NCI-H82 treated with DMSO at 0.1 percent for 48 hours (cell line): Measurements from ENCODE around the gene USP54.
A peak's percentile ranks its signal among the peaks of the same experiment; 100 is the strongest.
"Not testable (repeated sequence)": the region's sequence is repeated elsewhere in the genome, so short reads cannot be mapped to it uniquely, and the experiment has no call there.

Experiments used
- DNase-seq: peaks from one replicate; lab custom pipeline; 2025; ENCODE audit not compliant: unreplicated experiment; lab: John Stamatoyannopoulos, UW

USP54 gene, protein sequence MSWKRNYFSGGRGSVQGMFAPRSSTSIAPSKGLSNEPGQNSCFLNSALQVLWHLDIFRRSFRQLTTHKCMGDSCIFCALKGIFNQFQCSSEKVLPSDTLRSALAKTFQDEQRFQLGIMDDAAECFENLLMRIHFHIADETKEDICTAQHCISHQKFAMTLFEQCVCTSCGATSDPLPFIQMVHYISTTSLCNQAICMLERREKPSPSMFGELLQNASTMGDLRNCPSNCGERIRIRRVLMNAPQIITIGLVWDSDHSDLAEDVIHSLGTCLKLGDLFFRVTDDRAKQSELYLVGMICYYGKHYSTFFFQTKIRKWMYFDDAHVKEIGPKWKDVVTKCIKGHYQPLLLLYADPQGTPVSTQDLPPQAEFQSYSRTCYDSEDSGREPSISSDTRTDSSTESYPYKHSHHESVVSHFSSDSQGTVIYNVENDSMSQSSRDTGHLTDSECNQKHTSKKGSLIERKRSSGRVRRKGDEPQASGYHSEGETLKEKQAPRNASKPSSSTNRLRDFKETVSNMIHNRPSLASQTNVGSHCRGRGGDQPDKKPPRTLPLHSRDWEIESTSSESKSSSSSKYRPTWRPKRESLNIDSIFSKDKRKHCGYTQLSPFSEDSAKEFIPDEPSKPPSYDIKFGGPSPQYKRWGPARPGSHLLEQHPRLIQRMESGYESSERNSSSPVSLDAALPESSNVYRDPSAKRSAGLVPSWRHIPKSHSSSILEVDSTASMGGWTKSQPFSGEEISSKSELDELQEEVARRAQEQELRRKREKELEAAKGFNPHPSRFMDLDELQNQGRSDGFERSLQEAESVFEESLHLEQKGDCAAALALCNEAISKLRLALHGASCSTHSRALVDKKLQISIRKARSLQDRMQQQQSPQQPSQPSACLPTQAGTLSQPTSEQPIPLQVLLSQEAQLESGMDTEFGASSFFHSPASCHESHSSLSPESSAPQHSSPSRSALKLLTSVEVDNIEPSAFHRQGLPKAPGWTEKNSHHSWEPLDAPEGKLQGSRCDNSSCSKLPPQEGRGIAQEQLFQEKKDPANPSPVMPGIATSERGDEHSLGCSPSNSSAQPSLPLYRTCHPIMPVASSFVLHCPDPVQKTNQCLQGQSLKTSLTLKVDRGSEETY (N-terminal part only)

DNA sequence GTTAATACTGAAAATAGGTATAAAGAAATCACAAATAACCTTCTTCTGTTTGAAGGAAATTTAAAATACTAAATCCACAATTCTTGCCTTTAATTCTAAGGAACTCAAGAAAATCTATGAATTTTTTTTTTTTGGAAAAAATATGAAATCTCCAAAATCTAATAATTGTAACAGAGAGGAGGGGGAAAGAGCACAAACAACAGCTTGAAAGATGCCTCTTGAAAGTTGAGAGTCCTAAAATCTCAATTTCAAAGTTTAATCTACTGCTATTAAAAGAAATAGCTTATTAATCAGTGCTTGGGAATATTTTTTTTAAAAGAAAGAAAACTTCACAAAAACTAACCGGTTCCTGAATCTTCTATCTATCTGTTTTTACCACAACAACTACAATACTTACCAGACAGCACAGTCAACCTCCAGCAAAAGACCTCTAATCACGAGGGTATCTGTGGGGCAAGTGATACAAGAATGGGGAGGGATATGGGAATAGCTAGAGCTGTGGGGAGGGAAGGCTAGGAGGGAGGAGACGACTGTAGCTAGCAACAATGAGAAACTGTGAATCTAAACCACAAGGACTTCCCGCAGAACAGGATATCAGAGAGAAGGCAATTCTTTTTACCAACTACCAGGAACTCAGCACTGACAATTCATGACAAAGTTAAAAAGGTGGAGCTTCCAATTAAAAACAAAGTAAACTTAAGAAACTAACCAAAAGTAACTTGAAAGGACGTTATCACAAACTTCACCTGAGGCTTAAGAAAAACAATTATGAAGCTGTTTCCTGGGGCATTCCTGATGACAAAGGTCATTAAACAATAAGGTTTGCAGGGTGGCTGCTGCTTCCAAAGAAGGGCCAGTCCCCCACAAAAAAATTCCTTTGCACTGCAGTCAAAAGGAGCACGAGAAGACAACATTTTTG is at the start of gene USP54:
Gene USP54, minus strand, starts transcription at position 462 of the 919 bp plus-strand sequence. CDS start 15,684 bp downstream, outside the sequence.
- no peak for DNase-seq

DNA sequence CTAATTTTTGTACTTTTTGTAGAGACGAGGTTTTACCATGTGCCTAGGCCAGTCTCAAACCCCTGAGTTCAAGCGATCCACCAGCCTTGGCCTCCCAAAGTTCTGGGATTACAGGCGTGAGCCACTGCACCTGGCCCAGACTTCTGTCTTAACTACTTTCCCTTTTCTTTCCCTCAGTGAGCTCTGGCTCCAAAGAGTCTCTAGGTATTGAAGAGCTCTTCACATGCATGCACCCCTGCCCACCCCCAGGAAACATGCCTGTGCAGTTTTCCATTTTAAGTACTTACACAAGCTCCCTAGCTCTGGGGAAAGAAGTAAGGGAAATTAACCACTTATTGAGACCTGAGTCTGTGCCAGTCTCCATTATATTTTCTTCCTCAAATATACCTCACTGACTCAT is 48.1 kb upstream of the USP54 start:
- no peak for DNase-seq

DNA sequence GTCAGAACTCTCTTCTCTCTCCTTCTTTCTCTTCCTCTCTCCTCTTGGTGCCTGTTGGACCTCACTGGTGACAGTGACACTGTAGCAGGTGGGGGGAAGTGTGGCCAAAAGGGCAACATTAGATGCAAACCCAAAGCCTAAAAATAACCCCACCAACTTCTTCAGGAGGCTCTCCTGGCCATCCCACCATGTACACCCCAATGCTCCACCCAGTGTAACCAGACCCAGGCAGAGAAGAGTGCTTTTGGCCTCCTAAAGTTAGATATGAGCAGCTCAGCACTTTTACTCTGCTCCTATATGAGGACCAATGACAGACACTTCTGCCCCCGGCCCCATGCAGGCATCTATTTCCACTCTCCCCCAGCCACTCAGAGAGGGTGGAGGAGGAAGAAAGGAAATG is 44.6 kb upstream of the USP54 start:
- DNase-seq = no peak

DNA sequence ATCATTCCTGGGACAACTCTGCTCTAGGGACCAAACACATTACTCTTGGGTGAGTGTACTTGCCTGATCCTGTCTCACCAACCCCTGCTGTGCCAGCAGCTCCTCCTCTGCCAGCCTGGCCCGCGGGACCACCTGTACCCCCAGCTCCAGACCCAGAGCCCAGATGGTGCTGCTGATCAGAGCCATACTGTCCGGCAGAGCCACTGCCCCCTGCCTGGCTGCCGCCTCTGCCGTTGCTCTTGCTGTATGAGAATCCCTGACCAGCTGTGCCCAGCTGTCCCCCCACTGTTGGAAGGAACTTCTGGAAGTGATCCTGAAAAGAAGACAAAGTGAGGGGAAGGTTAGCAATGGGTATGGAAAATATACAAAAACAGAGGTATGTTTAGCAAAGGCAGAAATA is 43.3 kb upstream of the USP54 start:
- DNase-seq = no peak

DNA sequence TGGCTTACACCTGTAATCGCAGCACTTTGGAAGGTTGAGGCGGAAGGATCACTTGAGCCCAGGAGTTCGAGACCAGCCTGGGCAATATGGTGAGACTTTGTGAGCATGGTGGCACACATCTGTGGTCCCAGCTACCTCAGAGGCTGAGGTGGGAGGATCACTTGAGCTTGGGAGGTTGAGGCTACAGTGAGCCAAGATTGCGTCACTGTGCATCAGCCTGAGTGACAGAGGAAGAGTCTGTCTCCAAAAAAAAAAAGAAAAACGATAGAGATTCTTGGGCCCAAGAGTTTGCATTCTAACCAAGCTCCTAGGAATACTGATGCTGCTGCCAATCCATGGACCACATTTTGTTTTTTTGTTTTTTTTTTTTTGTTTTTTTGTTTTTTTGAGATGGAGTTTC is 38.0 kb upstream of the USP54 start:
- DNase-seq = no peak

DNA sequence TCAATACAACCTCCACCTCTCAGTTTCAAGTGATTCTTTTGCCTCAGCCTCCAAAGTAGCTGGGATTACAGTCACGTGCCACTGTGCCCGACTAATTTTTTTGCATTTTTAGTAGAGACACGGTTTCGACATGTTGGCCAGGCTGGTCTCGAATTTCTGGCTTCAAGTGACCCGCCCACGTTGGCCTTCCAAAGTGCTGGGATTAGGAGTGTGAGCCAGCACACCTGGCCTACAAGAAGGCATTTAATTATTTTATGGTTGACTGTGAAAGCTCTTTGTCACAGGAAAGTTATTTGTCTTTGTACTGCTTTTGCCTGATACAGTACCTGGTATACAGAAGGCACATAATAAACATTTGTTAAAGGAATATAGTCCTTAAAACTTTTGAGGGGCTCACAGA is 37.3 kb upstream of the USP54 start:
- no peak for DNase-seq

DNA sequence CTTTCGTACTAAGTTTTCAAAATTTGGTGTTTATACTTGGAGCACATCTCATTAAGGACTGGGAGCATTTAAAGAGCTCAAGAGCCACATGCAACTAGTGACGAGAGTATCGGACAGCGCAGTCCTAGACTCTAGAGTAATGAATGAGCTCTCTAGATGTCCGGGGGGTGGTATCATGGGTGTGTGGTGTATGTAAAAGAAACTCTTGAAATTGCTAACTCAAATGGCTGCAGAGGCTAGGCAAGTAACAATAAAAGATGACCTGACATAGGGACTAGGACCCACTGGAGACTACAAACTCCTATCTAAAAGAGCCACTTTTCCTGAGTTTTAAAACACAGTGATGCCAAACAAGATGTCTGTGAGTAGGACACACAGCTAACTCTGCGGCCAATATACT is 36.2 kb upstream of the USP54 start:
- no peak for DNase-seq

DNA sequence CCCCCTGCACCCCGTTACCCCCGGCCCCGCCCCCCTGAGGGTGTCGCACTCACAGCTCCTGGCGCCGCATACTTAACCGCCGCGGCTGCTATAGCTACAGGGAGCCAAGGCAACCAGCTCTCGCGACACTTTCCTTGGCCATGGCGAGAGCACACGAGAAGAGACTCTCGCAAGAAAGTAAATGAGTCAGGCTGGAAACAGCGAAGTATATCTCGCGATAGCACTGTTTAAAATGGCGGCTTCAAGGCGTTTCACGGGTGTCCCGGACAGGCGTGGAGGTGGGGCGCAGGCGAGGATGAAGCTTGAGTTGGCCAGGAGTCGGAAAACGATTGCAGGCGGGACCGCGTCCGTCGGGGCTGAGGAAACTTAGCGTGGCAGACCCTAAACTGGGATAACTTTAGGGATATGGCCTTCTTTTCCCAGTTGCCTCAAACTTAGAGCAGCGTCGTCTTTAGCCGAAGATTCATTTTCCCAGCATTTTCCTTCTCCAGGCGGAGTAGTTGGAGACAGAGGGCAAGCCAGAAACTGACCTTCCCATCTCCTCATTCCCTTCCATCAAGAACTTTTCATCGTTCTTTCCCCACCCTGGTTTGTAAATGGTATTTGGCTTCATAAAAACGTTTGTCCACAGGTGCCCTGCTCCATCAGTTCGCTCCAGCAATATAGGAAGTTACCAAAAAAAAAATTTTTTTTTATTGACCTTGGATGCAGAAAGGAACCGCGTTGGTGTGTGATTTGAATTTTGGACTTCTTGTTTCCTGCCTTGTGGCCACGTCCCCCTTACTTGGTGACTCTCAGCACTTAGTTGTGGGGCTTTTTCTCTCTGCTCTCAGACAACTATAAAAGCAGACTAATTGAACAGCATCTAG is 35.0 kb upstream of the USP54 start:
- peak; percentile 88 for DNase-seq

DNA sequence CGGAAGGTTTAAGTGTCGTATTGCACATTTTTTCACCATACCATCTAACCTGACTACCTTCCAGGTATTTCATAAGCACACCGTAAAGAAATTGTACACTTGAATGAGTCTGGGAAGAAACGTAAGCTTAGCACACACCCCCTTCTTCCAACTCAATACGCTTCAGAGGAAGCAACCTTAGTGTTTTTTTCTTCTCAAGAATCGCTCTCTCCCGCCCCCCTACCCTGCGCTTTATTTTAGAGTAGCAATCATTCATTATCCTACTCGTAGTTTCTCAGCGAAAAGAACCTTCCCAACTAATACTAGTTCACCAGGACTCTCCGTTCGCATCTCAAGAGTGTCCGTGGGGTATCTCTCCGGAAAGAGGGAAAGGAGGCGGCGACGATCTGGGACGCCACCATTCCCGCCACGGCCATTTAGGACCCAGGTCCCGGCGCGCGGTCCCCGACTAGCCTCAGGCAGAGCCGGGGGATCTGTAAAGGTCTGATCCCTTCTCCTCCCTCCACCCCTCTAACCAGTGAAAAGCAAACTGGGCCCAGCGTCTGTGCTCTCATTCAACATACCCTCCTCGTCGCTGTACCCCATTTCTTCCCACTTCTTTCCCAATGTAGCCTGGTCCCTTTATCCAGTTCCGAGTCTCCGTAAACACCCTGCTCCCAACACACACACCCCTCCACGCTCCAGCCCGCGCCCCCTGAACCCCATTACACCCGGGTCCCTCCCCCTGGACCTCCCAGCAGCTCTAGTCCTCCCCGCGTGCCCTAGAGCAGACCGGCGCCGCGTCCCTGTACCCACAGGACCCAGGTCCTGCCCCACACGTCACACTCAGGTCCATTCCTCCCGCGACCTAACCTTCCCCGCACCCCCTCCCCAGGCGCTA is 34.1 kb upstream of the USP54 start:
- DNase-seq = no peak

DNA sequence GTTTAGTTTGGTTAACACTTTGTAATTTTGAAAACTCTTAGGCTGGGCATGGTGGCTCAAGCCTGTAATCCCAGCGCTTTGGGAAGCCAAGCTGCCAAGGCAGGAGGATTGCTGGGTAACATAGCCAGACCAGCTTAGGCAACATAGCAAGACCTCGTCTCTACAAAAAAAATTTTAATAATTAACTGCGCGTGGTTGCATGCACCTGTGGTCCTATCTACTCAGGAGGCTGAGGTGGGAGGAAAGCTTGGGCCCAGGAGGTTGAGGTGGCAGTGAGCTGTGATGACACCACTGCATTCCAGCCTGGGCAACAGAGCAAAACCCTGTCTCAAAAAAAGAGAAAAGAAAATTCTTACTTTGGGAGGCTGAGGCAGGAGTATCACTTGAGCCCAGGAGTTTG is 31.9 kb upstream of the USP54 start:
- DNase-seq = no peak

DNA sequence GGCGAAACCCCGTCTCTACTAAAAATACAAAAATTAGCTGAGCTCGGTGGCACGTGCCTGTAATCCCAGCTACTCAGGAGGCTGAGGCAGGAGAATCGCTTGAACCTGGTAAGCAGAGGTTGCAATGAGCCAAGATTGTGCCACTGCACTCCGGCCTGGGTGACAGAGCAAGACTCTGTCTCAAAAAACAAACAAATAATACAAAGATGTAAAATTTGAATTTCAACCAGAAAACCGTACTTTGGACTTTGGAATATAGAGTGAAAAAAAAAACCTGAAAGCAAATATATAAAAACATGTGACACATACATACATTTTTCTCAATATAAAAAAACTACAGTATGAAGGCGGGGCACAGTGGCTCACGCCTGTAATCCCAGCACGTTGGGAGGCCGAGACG is 29.8 kb upstream of the USP54 start:
- not testable (repeated sequence) for DNase-seq

DNA sequence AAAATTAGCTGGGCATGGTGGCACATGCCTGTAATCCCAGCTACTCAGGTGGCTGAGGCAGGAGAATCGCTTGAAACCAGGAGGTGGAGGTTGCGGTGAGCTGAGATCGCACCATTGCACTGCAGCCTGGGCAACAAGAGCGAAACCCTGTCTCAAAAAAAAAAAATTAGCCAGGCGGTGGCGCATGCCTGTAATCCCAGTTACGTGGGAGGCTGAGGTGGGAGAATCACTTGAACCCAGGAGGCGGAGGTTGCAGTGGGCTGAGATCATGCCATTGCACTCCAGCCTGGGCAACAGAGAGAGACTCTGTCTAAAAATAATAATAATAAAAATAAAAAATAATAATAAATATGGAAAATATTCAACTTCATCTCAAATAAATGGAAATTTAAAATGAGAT is 26.0 kb upstream of the USP54 start:
- DNase-seq = not testable (repeated sequence)

DNA sequence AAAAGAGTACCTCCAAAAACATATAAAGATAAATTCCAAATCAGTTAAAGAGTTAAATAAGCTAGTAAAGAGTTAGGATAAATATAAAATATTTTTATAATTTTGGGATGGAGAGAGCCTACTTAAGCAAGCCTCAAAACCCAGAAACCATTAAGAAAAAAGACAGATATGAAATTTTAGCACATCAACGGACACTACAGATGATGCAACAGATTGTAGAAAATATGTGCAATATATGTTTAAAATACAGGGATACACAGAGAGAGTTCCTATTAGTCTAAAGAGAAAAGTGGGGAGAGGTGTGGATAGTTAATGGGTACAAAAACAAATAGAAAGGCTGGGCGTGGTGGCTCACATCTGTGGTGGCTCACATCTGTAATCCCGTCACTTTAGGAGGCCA is 23.6 kb upstream of the USP54 start:
- no peak for DNase-seq

DNA sequence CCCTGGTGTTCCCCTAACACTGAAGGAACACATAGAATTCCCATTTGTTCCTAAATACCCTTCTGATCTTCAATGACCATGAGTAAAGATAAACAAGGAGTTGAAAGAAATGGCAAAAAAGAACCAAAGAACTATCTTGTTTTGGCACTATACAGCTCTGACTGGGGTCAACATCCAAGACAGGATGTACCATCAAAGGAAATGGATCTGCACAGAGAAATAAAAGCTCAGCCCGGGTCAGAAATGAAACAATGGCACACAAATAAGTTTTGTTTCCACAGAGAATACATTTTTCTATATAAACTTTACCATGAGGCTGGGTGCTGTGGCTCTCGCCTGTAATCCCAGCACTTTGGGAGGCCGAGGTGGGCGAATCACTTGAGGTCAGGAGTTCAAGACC is 18.0 kb upstream of the USP54 start:
- no peak for DNase-seq

DNA sequence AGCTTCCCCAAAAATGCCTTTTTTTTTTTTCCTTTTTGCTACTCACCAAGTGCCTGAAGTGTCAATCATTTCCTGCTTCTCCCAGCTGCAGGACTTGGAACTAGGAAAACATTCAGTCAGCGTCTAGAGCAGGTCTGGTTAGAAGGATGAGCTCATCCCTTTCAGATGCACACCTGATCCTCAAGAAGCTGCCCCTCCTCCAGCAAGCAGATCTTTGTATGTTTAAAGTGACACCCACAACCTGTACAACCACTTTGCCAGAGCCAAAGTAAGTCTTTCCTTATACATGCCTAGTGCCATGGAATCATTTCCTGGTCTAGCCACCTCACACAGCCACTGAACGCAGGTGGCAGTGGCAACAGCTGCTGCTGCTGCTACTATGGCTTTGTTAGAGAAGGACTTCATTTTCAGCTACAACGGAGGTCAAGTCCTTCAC is 10.4 kb upstream of the USP54 start:
- no peak for DNase-seq

DNA sequence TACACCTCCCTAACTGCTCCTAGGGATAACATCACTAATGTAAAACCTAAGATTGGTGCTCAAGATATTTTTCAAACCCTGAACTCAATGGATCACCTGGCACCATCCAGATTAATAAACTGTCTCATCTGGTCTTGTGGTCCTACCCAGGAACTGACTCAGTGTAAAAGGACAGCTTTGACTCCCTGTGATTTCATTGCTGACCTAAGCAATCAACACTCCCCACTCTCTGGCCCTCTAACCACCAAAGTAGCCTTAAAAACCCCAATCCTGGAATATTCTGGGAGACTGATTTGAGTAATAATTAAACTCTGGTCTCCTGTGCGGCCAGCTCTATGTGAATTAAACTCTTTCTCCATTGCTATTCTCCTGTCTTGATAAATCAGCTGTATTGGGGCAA is 6.2 kb upstream of the USP54 start:
- DNase-seq = no peak

DNA sequence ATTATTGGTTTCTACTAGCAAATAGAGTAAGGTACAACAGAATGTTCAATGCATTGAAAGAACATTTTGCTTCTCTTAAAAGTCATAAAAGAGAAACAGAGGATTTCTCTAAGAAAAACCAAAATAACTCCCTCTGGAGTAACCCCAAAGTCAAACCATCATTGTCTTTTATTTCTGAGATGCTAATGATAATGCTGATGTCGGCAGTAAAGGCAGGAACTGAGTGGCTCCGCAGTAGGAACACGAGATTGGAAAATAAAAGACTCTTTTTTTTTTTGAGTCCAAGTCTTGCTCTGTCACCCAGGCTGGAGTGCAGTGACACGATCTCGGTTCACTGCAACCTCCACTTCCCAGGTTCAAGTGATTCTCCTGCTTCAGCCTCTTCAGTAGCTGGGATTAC is 2.7 kb upstream of the USP54 start:
- no peak for DNase-seq

DNA sequence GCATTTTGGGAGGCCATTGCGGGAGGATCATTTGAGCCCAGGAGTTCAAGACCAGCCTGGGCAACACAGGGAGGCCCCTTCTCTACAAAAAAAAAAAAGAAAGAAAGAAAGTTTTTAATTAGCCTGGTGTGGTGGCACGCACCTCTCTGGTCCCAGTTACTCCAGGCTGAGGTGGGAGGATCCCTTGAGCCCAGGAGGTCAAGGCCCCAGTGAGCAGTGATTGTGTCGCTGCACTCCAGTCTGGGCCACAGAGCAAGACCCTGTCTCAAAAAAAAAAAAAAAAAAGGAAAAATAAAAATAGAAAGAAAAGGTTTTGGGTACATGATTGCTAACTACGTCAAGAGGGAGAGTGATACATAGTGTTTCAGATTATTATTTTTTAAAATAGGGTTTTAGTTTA is 2.0 kb upstream of the USP54 start:
- DNase-seq = no peak
